GM21390 (cell line): ENCODE measurements around the gene CRYBA2.

Experiments
- ATAC-seq: cut with Tn5 transposase; IDR thresholded peaks from one replicate; pipeline ENCODE4 v1.9.1; 2021; ENCODE audit not compliant: unreplicated experiment

CRYBA2 gene

DNA sequence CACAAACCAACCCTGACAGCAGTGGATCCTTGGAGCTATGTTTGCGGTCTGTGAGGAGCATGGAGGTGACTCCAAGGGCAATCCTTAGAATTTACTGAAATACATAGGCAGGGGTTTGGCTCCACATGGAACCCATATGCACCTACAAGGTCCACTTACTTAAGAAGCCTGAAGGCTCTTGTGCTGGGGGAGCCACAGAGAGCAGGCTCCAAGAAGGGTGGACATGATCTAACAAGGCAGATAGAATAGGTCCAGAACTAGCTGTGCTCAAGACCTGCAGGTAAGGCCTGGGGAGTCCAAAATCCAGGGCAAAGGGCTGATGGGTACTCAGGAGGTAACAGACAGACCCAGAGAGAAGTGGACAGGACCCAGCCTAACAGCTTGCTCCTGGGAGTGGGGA, 34.9 kb downstream of the CRYBA2 start:
- ATAC-seq: no peak

DNA sequence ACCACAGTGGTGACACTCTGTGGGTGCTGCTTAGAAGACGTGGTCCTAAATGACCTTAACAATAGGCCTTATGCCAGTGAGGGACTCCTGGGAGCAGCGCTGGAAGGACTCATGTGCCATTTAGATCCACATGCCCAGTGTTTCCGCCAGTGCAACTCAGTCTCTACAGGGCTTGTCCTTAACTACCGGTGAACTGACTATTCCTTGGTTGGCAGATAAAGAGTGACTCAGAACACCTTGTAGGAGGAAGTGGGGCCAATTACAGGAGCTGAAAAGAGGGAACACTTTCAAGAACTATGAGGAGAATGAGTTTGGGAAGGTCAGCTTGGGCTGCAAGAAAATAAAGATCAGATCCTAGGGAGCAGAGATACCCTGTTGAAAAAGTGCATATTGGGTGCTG, 35.6 kb downstream of the CRYBA2 start:
- no peak for ATAC-seq

DNA sequence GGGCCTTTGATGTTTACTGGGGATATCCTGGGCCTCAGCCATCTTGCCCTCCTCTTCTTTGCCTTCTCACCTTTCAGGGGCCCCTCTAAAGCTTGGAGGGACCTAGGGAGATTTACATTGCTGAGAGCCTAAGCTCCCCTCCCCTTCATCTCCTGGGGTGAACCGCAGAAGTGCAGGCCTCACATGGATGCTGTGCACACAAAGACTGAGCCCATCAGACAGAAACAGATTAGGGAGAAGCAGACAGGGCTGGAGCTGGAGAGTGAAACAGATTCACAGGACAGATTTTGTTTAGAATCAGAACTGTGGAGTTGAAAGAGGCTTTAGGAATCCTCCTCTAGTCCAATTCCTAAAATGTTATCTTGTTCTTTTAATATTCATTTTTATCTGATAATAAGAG, 37.2 kb downstream of the CRYBA2 start:
- no peak for ATAC-seq

DNA sequence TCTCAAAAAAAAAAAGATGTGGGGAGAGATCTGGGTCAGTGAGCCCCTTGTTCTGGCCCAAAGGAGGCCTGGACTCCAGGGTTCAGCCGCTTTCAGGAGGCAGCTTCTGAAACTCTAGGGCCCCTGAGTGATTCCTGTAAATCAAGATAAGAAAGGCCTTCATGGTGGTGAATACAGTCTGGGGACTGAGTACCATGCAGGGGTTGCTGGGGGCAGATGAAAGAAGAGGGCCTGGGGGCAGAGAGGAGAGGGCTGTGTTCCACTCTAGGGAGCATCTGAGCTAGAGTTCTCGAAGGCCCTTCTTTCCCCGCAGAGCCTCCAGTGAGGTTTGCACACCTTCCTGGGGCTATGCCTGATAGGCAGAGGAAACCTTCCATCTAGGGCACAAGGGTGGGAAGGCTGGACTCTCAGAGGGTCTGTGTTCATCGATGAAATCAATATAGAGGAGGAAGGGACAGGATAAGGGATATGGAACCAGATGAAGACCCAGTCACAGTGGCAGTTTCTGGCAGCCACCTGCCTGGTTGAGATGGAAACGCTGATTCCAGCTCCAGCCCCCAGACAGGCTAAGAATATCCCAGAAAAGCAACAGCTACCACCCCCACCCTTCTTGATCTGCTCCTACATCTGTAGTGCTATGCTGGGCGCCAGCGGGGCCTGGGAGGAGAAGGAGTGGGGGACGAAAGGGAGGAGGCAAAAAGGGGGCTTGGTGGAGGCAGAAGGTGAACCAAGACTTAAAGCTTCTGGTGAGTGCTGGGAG, 38.5 kb downstream of the CRYBA2 start:
- ATAC-seq: no peak

DNA sequence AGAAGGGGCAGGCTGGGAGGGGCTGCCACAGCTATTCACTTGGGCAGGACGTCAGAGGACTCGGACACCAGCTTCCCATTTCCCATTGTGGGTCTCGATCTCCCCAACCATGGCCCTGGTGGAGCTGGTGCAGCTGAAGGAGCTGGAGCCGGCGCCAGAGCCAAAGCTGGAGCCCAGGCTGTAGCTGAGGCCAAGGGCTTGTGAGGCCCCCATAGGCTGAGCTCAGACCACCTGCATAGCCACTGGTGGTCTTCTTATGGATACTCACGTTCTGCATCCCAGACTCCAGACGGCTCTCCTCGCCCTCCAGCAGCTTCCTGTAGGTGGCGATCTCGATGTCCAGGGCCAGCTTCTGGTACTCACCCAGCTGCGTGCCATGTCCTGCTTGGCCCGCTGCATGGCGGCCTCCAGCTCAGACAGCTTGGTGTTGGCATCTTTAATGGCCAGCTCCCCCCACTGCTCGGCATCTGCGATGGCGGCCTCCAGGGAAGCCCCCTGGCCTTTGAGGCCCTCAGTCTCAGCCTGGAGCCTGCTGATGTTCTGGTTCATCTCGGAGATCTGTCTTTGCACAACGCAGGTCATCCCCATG, 39.8 kb downstream of the CRYBA2 start:
- ATAC-seq: no peak

DNA sequence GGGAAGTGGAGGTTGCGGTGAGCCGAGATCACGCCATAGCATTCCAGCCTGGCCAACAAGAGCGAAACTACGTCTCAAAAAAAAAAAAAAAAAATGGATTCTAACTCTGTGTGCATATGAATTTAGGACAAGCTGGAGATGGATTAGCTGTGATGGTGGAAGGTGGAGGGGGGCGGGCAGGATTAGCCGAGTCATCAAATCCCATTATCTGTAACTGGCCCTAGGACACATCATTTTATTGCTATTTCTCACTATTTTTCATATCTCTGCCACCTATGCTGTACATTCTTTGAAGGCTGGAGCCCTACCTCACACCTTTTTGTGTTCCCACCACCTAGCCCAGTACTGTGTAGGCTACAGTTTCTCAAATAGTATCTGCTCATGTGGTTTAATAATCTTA, 41.1 kb downstream of the CRYBA2 start:
- ATAC-seq: no peak

DNA sequence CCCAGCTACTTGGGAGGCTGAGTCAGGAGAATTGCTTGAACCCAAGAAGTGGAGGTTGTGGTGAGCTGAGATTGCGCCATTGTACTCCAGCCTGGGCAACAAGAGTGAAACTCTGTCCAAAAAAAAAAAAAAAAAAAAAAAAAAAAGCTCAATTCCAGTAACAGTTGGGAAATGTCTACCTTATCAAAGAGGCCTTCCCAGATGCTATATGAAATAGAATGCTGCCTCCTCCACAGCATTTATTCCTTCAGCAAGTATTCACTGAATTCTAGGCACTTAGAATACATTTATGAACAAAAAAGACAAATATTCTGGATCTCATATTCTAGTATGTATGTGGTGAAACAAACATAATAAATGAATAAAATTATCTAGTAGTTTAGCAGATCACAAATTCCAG, 46.6 kb downstream of the CRYBA2 start:
- ATAC-seq: no peak

DNA sequence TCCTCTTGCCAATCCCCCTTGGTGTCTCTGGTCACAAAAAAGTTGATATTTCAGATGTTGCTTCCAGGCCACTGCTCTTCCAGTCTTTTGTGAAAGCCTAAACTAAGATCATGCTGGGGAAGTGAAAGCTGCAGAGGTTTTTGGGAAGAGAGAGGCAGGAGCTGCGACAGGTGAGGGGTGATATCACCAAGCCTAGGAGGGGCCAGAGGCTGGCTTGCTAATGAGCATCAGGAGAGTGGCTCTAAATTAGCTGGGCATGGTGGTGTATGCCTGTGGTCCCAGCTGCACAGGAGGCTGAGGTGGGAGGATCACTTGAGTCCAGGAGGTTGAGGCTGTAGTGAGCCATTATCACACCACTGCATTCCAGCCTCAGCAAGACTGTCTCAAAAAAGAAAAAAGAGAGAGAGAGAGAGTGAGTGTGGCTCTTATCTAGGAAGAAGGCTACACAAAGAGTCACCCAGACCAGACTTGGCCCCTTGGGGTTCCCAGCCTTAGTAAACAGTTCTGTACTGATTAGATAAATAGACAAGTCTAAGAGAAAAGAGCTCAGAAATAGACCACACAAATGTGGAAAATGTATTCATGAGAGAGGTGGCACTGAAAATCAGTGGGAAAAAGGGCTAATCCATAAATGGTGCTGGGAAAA, 48.3 kb downstream of the CRYBA2 start:
- no peak for ATAC-seq
